K562 (cell line): ENCODE measurements around the gene NFIL3. TPM values are rescaled to one million over a fixed set of nuclear protein-coding genes. Genes with fewer than 3 reads are reported as not detected.

Experiments used
- ATAC-seq: fragments of 200-7000 bp; cut with Tn5 transposase; 3 replicates; pipeline ENCODE4 v1.9.1; 2020; ENCODE audit warnings: moderate library complexity
- BruUV-seq: library from RNA; stranded (reverse); fragments of 400-500 nt; replicated peaks from 2 replicates; lab custom pipeline; 2021; lab: Mats Ljungman, UMichigan
- CTCF ChIA-PET: fragments of 300-600 bp; formaldehyde crosslinking; extraction: SDS; loops from one replicate; lab custom pipeline; 2021; ENCODE audit warnings: low intra/inter-chr PET ratio; lab: Yijun Ruan, JAX
- POLR2A ChIA-PET: fragments of 300-600, 350-650 bp; sonication (Branson Sonifier 250); formaldehyde crosslinking; extraction: SDS; loops from one replicate; lab custom pipeline; 2021; ENCODE audit warnings: antibody characterized with exemption, inconsistent platforms; lab: Yijun Ruan, JAX
- DNase-seq, 4 experiments: peaks; one replicate each; pipeline versions ENCODE4 v3.0.0 to v3.0.0-alpha.2; 2011 to 2018; ENCODE audit warnings: low spot score in 3 of 4, mixed read lengths in 3 of 4; ENCODE audit errors: extremely low read depth in 1 of 4
- FAIRE-seq: peaks from 2 replicates; lab custom pipeline; 2011; peaks lifted over from hg19 to GRCh38; lab: Jason Lieb, UNC
- H2AFZ ChIP-seq: 2 replicates; pipeline ENCODE4 v1.6.0; 2011; ENCODE audit warnings: low read depth, low read length, control low read depth, inconsistent platforms
- H3K27ac ChIP-seq: fragments of 200-600 bp; 3 replicates; pipeline ENCODE4 v1.8.0; 2011; ENCODE audit warnings: low read depth, mild to moderate bottlenecking, control low read depth, inconsistent platforms, low read length, moderate library complexity, mixed read lengths; ENCODE audit errors: extremely low read depth
- H3K27me3 ChIP-seq, 2 experiments: fragments of 300-600 bp in 1 of 2; 2 replicates in 1 of 2; 3 replicates in 1 of 2; pipeline versions ENCODE4 v1.6.0 to v1.8.0; 2011; ENCODE audit warnings: inconsistent platforms in 2 of 2, low read length in 2 of 2, mild to moderate bottlenecking in 1 of 2, mixed read lengths in 1 of 2, moderate library complexity in 1 of 2; ENCODE audit not compliant: control insufficient read depth in 2 of 2, insufficient read depth in 2 of 2
- H3K36me3 ChIP-seq: fragments of 300-600 bp; 3 replicates; pipeline ENCODE4 v1.8.0; 2011; ENCODE audit warnings: mild to moderate bottlenecking, low read length, inconsistent platforms; ENCODE audit not compliant: control insufficient read depth, insufficient read depth
- H3K4me1 ChIP-seq, 2 experiments: fragments of 200-600 bp in 1 of 2; replicated peaks in 1 of 2; 2 replicates in 1 of 2; 3 replicates in 1 of 2; pipeline versions ENCODE4 v1.5.1 to v1.8.0; 2011; ENCODE audit warnings: inconsistent platforms in 2 of 2, low read length in 2 of 2, mild to moderate bottlenecking in 1 of 2, mixed read lengths in 1 of 2, moderate library complexity in 1 of 2; ENCODE audit not compliant: control insufficient read depth in 2 of 2, insufficient read depth in 2 of 2
- H3K4me2 ChIP-seq: 2 replicates; pipeline ENCODE4 v1.6.1; 2011; ENCODE audit warnings: low read length, control low read depth, inconsistent platforms, mixed read lengths; ENCODE audit not compliant: insufficient read depth
- H3K4me3 ChIP-seq: fragments of 200-600 bp; sonication (generic), shearing (Covaris generic); 2 replicates; pipeline ENCODE4 v1.5.1; 2016; ENCODE audit warnings: control low read depth, inconsistent platforms
- H3K79me2 ChIP-seq: fragments of 200-600 bp; 3 replicates; pipeline ENCODE4 v1.8.0; 2011; ENCODE audit warnings: low read length, inconsistent platforms; ENCODE audit not compliant: control insufficient read depth, insufficient read depth
- H3K9ac ChIP-seq, 2 experiments: 2 replicates each; pipeline versions ENCODE4 v1.6.0 to v1.6.1; 2011; ENCODE audit warnings: low read depth in 2 of 2, low read length in 2 of 2, control low read depth in 1 of 2, inconsistent platforms in 1 of 2, mild to moderate bottlenecking in 1 of 2, mixed read lengths in 1 of 2; ENCODE audit not compliant: insufficient read depth in 1 of 2
- H3K9me1 ChIP-seq: one replicate; pipeline ENCODE4 v1.6.0; 2011; ENCODE audit warnings: inconsistent platforms, mild to moderate bottlenecking, low read length, moderate library complexity; ENCODE audit not compliant: control insufficient read depth, insufficient read depth
- H3K9me3 ChIP-seq: replicated peaks from 2 replicates; pipeline ENCODE4 v1.5.1; 2011; ENCODE audit warnings: low read depth, low read length, inconsistent platforms; ENCODE audit not compliant: control insufficient read depth, insufficient read depth
- H4K20me1 ChIP-seq: replicated peaks from 2 replicates; pipeline ENCODE4 v1.6.1; 2011; ENCODE audit warnings: low read length, inconsistent platforms, mixed read lengths; ENCODE audit not compliant: control insufficient read depth, insufficient read depth
- C11orf30 ChIP-seq: fragments of 450-650 bp; IDR thresholded peaks from 2 replicates; pipeline ENCODE4 v1.6.1; 2016; ENCODE audit warnings: low read depth, mild to moderate bottlenecking
- CAMTA2 ChIP-seq: fragments of 250-450 bp; sonication (Bioruptor Pico); conservative IDR thresholded peaks from 2 replicates; pipeline ENCODE4 v1.5.1; 2022
- CSDE1 ChIP-seq, 2 experiments: fragments of 450-650 bp; IDR thresholded peaks; 2 replicates each; pipeline ENCODE4 v1.6.1; 2016; ENCODE audit warnings: mild to moderate bottlenecking in 1 of 2
- HDAC3 ChIP-seq: fragments of 450-650 bp; IDR thresholded peaks from 2 replicates; pipeline ENCODE4 v1.6.1; 2018; ENCODE audit warnings: borderline replicate concordance, mild to moderate bottlenecking, moderate library complexity; ENCODE audit not compliant: partially characterized antibody
- LCOR ChIP-seq: sonication (generic); formaldehyde crosslinking; IDR thresholded peaks from 2 replicates; pipeline ENCODE4 v1.8.0; 2022; ENCODE audit warnings: mild to moderate bottlenecking, missing genetic modification reagents
- MED1 ChIP-seq: sonication (generic); formaldehyde crosslinking; IDR thresholded peaks from 2 replicates; pipeline ENCODE4 v1.8.1; 2023; ENCODE audit warnings: missing genetic modification reagents, borderline replicate concordance
- MXI1 ChIP-seq: IDR thresholded peaks from 2 replicates; pipeline ENCODE4 v1.6.1; 2011; ENCODE audit warnings: low read depth, mild to moderate bottlenecking, improper control_type of control experiment, low read length
- MYNN ChIP-seq, 2 experiments: sonication (generic); formaldehyde crosslinking in 1 of 2; IDR thresholded peaks; 2 replicates each; pipeline versions ENCODE4 v1.5.0 to v1.6.1; 2016 to 2020; ENCODE audit warnings: antibody characterized with exemption in 1 of 2, missing genetic modification reagents in 1 of 2
- NBN ChIP-seq: fragments of 450-650 bp; IDR thresholded peaks from 2 replicates; pipeline ENCODE4 v1.6.1; 2016; ENCODE audit warnings: low read depth, mild to moderate bottlenecking
- NCOA6 ChIP-seq: fragments of 450-650 bp; IDR thresholded peaks from 2 replicates; pipeline ENCODE4 v1.6.1; 2017; ENCODE audit warnings: mild to moderate bottlenecking
- NELFE ChIP-seq: IDR thresholded peaks from 2 replicates; pipeline ENCODE4 v1.6.1; 2011; ENCODE audit warnings: mild to moderate bottlenecking; ENCODE audit not compliant: insufficient read depth, insufficient read length
- NR2F6 ChIP-seq: fragments of 450-650 bp; formaldehyde crosslinking; IDR thresholded peaks from 2 replicates; pipeline ENCODE4 v1.4.0; 2020; ENCODE audit warnings: mild to moderate bottlenecking
- RFX5 ChIP-seq: IDR thresholded peaks from 2 replicates; pipeline ENCODE4 v1.6.1; 2011; ENCODE audit warnings: low read depth, mild to moderate bottlenecking, improper control_type of control experiment, low read length
- ZBTB8A ChIP-seq: fragments of 450-650 bp; IDR thresholded peaks from 2 replicates; pipeline ENCODE4 v1.6.1; 2018; ENCODE audit warnings: mild to moderate bottlenecking, moderate library complexity; ENCODE audit not compliant: partially characterized antibody
- WGBS: fragments of 100-300 bp; shearing (Covaris generic); methylation state at CpG from one replicate; pipeline ENCODE4 v1.1.6; 2016; ENCODE audit warnings: low coverage, mixed read lengths; ENCODE audit not compliant: insufficient coverage; ENCODE audit errors: missing lambda C conversion rate; 5-methylcytosine and 5-hydroxymethylcytosine counted together
- in situ Hi-C: fragments of 300-500 bp; cut with MboI; formaldehyde crosslinking; loops from 4 replicates; pipeline ENCODE4 v1.15.0; 2018; ENCODE audit warnings: inconsistent platforms, mixed read lengths
- intact Hi-C: fragments of 100-400 bp; cut with micrococcal nuclease; formaldehyde crosslinking; loops from 2 replicates; pipeline ENCODE4 v1.14.2; 2022
- polyA plus RNA-seq, 8 experiments: library from polyadenylated mRNA; depleted of rRNA in 4 of 8; stranded (reverse) in 5 of 8; unstranded in 3 of 8; fragments of >200 nt; fragmentation: Nextera tagmentation in 2 of 8; fragmentation: Illumina TruSeq in 1 of 8; extraction: Ambion mirVana in 2 of 8; extraction: Trizol in 1 of 8; gene quantifications; 2 replicates each; pipeline versions ENCODE4 v1.2.1 to v1.2.3, GENCODE V29; 2011 to 2014; ENCODE audit warnings: inconsistent platforms in 1 of 8, missing spikeins in 1 of 8
- total RNA-seq, 7 experiments: library from RNA; depleted of rRNA in 6 of 7; stranded (reverse); fragments of >200 nt in 6 of 7; fragmentation: Illumina TruSeq in 2 of 7; extraction: Trizol in 2 of 7; gene quantifications; 2 replicates each; pipeline versions ENCODE4 v1.2.1 to v1.2.3, GENCODE V29; 2011 to 2021; ENCODE audit warnings: low replicate concordance in 1 of 7
- TF ChIP-seq, protein P1 (sequence below): IDR thresholded peaks from 2 replicates; pipeline ENCODE4 v1.6.1; 2016; ENCODE audit warnings: missing genetic modification characterization, missing compliant biosample characterization
- TF ChIP-seq, protein P2 (sequence below): fragments of 250-450 bp; sonication (Bioruptor Pico); IDR thresholded peaks from 2 replicates; pipeline ENCODE4 v1.8.0; 2022; ENCODE audit warnings: moderate library complexity, mild to moderate bottlenecking, inconsistent platforms

The NFIL3 gene
- total and polyA plus RNA-seq, 9 of the 15 experiments (the other 6 are each of a cell fraction or from before 2014, with no cell fraction given): 3.2 to 16.1 (median 9.3) TPM

DNA sequence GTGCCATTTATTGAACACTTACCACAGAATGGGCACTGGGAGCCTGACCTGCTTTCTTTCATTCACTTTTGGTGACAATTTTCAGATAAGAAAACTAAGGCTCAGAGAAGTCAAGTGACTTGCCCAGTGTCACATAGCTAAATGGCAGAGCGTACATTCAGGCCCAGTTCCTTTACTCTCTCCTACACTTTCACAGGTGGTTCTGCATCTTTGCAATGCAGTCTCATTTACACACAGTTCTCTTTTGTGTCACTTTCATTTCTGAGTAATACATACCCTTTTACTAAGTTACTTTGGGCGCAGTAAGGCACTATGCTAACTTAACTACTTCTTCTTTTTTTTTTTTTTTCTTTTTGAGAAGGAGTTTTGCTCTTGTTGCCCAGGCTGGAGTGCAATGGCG lies 8.3 kb downstream of the NFIL3 start:
- in situ Hi-C loops (no loop called here), intact Hi-C loops (no loop called here)
- Histone ChIP-seq H3K9me3 (no peaks in the 10 kb centered on the region), H4K20me1 (no peaks in the 10 kb centered on the region), H3K4me1 (peaks cover 0 to 24% of the 10 kb centered on the region in 2 experiments; a peak in 3 of 5 replicates), H3K27me3 (no peaks in the 10 kb centered on the region), H3K4me3 (no peak overlapping the region), H3K9me1 (peaks cover 3% of the 10 kb centered on the region), H3K9ac (no peak overlapping the region), H3K4me2 (no peak overlapping the region), H3K36me3 (peaks cover 8% of the 10 kb centered on the region; the same call in 2 of the 3 replicates), H3K27ac (no peak overlapping the region), H3K79me2 (peaks cover 72% of the 10 kb centered on the region), H2AFZ (no peak overlapping the region)
- FAIRE-seq (no peak), DNase-seq (no peak), ATAC-seq (no peak)
- TF ChIP-seq, protein P1, sequence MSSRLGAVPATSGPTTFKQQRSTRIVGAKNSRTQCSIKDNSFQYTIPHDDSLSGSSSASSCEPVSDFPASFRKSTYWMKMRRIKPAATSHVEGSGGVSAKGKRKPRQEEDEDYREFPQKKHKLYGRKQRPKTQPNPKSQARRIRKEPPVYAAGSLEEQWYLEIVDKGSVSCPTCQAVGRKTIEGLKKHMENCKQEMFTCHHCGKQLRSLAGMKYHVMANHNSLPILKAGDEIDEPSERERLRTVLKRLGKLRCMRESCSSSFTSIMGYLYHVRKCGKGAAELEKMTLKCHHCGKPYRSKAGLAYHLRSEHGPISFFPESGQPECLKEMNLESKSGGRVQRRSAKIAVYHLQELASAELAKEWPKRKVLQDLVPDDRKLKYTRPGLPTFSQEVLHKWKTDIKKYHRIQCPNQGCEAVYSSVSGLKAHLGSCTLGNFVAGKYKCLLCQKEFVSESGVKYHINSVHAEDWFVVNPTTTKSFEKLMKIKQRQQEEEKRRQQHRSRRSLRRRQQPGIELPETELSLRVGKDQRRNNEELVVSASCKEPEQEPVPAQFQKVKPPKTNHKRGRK (tag): no peak
- TF ChIP-seq NCOA6 (no peak), HDAC3 (no peak), NBN (no peak), CSDE1 (IDR thresholded peaks at IDR 0.05) (no peak), MXI1 (no peak), CAMTA2 (CRISPR knock-in tag) (no peak), NR2F6 (CRISPR knock-in tag) (no peak), ZBTB8A (no peak), C11orf30 (no peak), MED1 (CRISPR knock-in tag) (no peak), RFX5 (no peak), MYNN (IDR thresholded peaks at IDR 0.05) (no peak), MYNN (CRISPR knock-in tag; IDR thresholded peaks at IDR 0.05) (no peak), NELFE (no peak), LCOR (CRISPR knock-in tag) (no peak)
- TF ChIP-seq, protein P2, sequence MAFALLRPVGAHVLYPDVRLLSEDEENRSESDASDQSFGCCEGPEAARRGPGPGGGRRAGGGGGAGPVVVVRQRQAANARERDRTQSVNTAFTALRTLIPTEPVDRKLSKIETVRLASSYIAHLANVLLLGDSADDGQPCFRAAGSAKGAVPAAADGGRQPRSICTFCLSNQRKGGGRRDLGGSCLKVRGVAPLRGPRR (CRISPR knock-in tag): no peak
- no TSS peak for BruUV-seq
- 89% methylated on average over 2 of the region's 3 CpGs for WGBS
- ChIA-PET POLR2A (interaction anchor here (0.9 to 1.9 kb wide), 2 partner anchors 9 to 12 kb away, joined by 3 to 6 read pairs; no protein-coding TSS in a partner anchor), CTCF (no interaction called here)
